NB4 (cell line): ENCODE data around the gene EPHA4.

Source experiments
- CTCF ChIP-seq: IDR thresholded peaks from one replicate; pipeline ENCODE4 v1.5.1; 2012; ENCODE audit warnings: low read depth, low read length
- MYC ChIP-seq: IDR thresholded peaks from 2 replicates; pipeline ENCODE4 v1.6.1; 2011; ENCODE audit warnings: low read depth, low read length
- POLR2A ChIP-seq: IDR thresholded peaks from 2 replicates; pipeline ENCODE4 v1.6.1; 2011; ENCODE audit warnings: mild to moderate bottlenecking; ENCODE audit not compliant: insufficient read length; ENCODE audit errors: extremely low read depth
- TF ChIP-seq, protein P1 (sequence below): IDR thresholded peaks from 2 replicates; pipeline ENCODE4 v1.6.1; 2011; ENCODE audit warnings: low read depth, low read length

DNA sequence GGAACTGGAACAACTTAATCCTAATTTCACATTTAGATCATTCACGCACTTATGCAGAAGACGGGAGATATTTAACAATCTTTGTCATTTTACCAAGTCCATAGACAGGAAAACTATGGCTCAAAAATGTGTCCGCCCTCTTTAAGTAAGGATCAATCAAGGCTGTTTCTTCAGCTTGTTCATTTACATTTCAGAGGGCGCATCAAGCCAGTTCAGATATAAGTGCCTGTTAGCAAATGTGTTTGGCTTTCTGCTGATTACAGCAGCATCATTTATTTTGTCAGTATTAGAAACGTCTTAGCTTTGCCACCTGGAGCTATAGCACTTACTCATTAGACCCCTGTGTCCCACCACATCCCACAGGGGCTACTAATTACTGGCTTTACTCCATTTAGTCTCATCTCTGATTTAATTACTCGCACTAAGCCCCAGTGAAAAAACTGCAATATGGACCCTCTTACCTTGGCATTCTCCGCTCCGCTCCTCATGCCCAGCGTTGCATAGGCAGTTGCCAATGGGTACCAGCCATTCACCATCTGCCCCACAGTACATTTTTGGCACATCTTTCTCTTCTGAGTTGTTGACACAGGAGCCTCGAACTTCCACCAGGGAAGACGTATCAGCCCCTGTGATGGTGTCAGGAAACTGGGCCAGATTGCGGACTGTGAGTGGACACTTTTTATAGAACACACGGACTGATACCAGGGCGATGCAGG, 8.7 kb downstream of the EPHA4 start:
- TF ChIP-seq CTCF (no peak), POLR2A (no peak), MYC (no peak)
- TF ChIP-seq, protein P1, sequence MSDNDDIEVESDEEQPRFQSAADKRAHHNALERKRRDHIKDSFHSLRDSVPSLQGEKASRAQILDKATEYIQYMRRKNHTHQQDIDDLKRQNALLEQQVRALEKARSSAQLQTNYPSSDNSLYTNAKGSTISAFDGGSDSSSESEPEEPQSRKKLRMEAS, result no peak
